WTC11 (cell line): Measurements from ENCODE around the gene SYN1.

Source experiments
- CTCF ChIP-seq: fragments of 200-600 bp; IDR thresholded peaks from 2 replicates; pipeline ENCODE4 v1.8.0; 2022; ENCODE audit warnings: antibody characterized with exemption
- FOXK1 ChIP-seq: sonication (generic); formaldehyde crosslinking; IDR thresholded peaks from 2 replicates; pipeline ENCODE4 v1.8.0; 2022; ENCODE audit warnings: mild to moderate bottlenecking, moderate library complexity, missing genetic modification reagents
- NFE2L1 ChIP-seq: sonication (generic); formaldehyde crosslinking; IDR thresholded peaks from 2 replicates; pipeline ENCODE4 v1.8.1; 2023; ENCODE audit warnings: missing genetic modification reagents
- NFYB ChIP-seq: sonication (generic); formaldehyde crosslinking; conservative IDR thresholded peaks from 2 replicates; pipeline ENCODE4 v1.8.0; 2022; ENCODE audit warnings: low read depth, missing genetic modification reagents
- NR2C2 ChIP-seq: sonication (generic); formaldehyde crosslinking; IDR thresholded peaks from 2 replicates; pipeline ENCODE4 v1.8.0; 2022; ENCODE audit warnings: mild to moderate bottlenecking, missing genetic modification reagents
- TF ChIP-seq, protein P1 (sequence below): sonication (generic); formaldehyde crosslinking; IDR thresholded peaks from 2 replicates; pipeline ENCODE4 v1.8.1; 2023; ENCODE audit warnings: mild to moderate bottlenecking, missing genetic modification reagents, moderate library complexity
- TF ChIP-seq, protein P2 (sequence below): sonication (generic); formaldehyde crosslinking; IDR thresholded peaks from 2 replicates; pipeline ENCODE4 v1.8.1; 2022; ENCODE audit warnings: low read depth, missing genetic modification reagents, borderline replicate concordance

GRCh38 chrX:47611926-47612325 is 7.7 kb downstream of the SYN1 start:
- TF ChIP-seq, protein P1, sequence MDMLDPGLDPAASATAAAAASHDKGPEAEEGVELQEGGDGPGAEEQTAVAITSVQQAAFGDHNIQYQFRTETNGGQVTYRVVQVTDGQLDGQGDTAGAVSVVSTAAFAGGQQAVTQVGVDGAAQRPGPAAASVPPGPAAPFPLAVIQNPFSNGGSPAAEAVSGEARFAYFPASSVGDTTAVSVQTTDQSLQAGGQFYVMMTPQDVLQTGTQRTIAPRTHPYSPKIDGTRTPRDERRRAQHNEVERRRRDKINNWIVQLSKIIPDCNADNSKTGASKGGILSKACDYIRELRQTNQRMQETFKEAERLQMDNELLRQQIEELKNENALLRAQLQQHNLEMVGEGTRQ (CRISPR knock-in tag), result no peak
- no peak for TF ChIP-seq CTCF
- no peak for TF ChIP-seq FOXK1 (CRISPR knock-in tag)
- TF ChIP-seq NR2C2 (CRISPR knock-in tag), result no peak
- TF ChIP-seq NFYB (CRISPR knock-in tag), result no peak
- no peak for TF ChIP-seq NFE2L1
- TF ChIP-seq, protein P2, sequence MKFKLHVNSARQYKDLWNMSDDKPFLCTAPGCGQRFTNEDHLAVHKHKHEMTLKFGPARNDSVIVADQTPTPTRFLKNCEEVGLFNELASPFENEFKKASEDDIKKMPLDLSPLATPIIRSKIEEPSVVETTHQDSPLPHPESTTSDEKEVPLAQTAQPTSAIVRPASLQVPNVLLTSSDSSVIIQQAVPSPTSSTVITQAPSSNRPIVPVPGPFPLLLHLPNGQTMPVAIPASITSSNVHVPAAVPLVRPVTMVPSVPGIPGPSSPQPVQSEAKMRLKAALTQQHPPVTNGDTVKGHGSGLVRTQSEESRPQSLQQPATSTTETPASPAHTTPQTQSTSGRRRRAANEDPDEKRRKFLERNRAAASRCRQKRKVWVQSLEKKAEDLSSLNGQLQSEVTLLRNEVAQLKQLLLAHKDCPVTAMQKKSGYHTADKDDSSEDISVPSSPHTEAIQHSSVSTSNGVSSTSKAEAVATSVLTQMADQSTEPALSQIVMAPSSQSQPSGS (CRISPR knock-in tag), result no peak
